Measurements from ENCODE around the gene RHBDD1.

Gene RHBDD1

DNA sequence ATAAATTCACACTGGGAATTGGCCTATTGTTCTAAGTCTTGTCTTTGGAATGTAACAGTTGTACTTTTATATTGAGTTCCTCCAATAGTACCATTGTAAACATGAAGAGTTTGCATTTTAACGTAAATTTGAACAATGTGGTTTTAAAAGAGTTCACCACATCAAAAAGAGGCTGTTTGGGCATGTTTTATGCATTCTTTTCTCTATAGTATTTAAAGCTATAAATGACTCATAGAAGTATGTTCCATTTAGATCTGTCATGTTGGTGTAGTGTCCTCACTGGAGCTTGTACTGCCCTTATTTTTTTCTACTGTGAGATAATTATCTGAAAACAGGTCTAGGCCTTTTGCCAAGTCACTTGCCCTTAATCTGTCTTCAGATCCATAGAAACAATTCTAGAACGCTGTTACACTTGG is 141.9 kb downstream of the RHBDD1 start:
- Histone ChIP-seq H3K4me3 (ENCODE audit: low read length) (no peak overlapping the region), H3K4me2 (ENCODE audit: low read length) (no peak overlapping the region), H3K9me2 (replicated peaks; ENCODE audit: control insufficient read depth, low read length) (no peaks in the 10 kb centered on the region), H3K79me2 (ENCODE audit: control insufficient read depth, low read length) (no peaks in the 10 kb centered on the region), H3K9me3 (ENCODE audit: control insufficient read depth, insufficient read depth, low read length) (no peaks in the 10 kb centered on the region), H3K4me1 (ENCODE audit: control insufficient read depth, low read length) (peaks cover 4% of the 10 kb centered on the region; the same call in 1 of the 2 replicates), H3K36me3 (ENCODE audit: control insufficient read depth, low read length) (no peaks in the 10 kb centered on the region), H3F3A (ENCODE audit: control insufficient read depth, insufficient read depth) (no peaks in the 10 kb centered on the region), H4K20me1 (ENCODE audit: control insufficient read depth, insufficient read depth, low read depth, low read length) (no peaks in the 10 kb centered on the region), H3K27me3 (ENCODE audit: control insufficient read depth, low read length) (no peaks in the 10 kb centered on the region), H3K27ac (ENCODE audit: low read depth, low read length) (no peak overlapping the region)
- TF ChIP-seq EZH2phosphoT487 (IDR thresholded peaks at IDR 0.05; ENCODE audit: borderline replicate concordance, low read length) = no peak
- TF ChIP-seq, protein P1, sequence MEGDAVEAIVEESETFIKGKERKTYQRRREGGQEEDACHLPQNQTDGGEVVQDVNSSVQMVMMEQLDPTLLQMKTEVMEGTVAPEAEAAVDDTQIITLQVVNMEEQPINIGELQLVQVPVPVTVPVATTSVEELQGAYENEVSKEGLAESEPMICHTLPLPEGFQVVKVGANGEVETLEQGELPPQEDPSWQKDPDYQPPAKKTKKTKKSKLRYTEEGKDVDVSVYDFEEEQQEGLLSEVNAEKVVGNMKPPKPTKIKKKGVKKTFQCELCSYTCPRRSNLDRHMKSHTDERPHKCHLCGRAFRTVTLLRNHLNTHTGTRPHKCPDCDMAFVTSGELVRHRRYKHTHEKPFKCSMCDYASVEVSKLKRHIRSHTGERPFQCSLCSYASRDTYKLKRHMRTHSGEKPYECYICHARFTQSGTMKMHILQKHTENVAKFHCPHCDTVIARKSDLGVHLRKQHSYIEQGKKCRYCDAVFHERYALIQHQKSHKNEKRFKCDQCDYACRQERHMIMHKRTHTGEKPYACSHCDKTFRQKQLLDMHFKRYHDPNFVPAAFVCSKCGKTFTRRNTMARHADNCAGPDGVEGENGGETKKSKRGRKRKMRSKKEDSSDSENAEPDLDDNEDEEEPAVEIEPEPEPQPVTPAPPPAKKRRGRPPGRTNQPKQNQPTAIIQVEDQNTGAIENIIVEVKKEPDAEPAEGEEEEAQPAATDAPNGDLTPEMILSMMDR (IDR thresholded peaks at IDR 0.05; ENCODE audit: low read depth, low read length, poor library complexity, severe bottlenecking) = no peak

DNA sequence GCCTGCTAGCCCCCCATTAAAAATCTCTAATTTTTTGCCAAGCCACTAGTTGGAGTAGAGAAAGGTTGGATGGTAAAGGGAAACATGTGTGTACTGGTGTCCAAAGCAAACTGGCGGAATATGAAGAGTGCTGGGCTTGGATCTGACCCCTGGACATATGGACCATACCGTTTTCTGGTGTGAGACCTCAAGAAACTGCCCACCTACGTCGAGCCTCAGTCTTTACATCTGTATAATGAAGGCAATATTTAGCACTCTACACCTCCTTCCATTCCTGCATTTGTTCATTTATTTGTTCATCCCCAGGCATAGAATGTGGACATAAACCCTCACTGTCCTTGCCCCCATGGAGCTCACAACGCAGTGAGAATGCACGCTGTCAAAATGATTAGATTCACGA is 142.4 kb downstream of the RHBDD1 start:
- H3K4me1 ChIP-seq (ENCODE audit: control insufficient read depth, low read length) = peaks cover 5% of the 10 kb centered on the region; the same call in 1 of the 2 replicates
- no peak overlapping the region for H3K4me2 ChIP-seq (ENCODE audit: low read length)
- TF ChIP-seq EZH2phosphoT487 (IDR thresholded peaks at IDR 0.05; ENCODE audit: borderline replicate concordance, low read length) = no peak
- TF ChIP-seq, protein P1 (IDR thresholded peaks at IDR 0.05; ENCODE audit: low read depth, low read length, poor library complexity, severe bottlenecking) = no peak

DNA sequence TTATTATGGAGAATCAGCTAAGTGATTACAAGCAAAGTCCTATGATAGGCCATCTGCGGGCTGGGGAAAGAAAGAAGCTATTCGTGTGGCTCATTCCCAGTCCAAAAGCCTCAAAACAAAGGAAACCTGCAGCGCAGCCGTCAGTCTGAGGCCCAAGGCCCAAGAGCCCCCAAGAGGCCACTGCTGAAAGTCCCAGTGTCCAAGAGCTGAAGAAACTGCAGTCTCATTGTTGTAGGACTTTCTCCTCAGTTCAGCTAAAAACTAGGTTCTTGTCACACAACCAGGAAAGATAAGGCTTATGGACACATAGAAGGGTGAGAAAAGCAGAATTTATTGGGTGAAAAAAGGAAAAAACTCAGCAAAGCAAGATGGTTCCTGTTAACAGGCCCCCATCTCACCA is 143.2 kb downstream of the RHBDD1 start:
- no peaks in the 10 kb centered on the region for H3K9me2 ChIP-seq (replicated peaks; ENCODE audit: control insufficient read depth, low read length)
- no peaks in the 10 kb centered on the region for H4K20me1 ChIP-seq (ENCODE audit: control insufficient read depth, insufficient read depth, low read depth, low read length)
- H3K4me3 ChIP-seq (ENCODE audit: low read length) = no peak overlapping the region
- no peaks in the 10 kb centered on the region for H3K79me2 ChIP-seq (ENCODE audit: control insufficient read depth, low read length)
- H3K36me3 ChIP-seq (ENCODE audit: control insufficient read depth, low read length) = no peaks in the 10 kb centered on the region
- no peaks in the 10 kb centered on the region for H3K27me3 ChIP-seq (ENCODE audit: control insufficient read depth, low read length)
- H3K27ac ChIP-seq (ENCODE audit: low read depth, low read length) = no peak overlapping the region
- peaks cover 12% of the 10 kb centered on the region for H3K4me1 ChIP-seq (ENCODE audit: control insufficient read depth, low read length)
- H3K9me3 ChIP-seq (ENCODE audit: control insufficient read depth, insufficient read depth, low read length) = no peaks in the 10 kb centered on the region
- H3K4me2 ChIP-seq (ENCODE audit: low read length) = no peak overlapping the region
- no peaks in the 10 kb centered on the region for H3F3A ChIP-seq (ENCODE audit: control insufficient read depth, insufficient read depth)
- TF ChIP-seq EZH2phosphoT487 (IDR thresholded peaks at IDR 0.05; ENCODE audit: borderline replicate concordance, low read length) = no peak
- TF ChIP-seq, protein P1 (IDR thresholded peaks at IDR 0.05; ENCODE audit: low read depth, low read length, poor library complexity, severe bottlenecking) = no peak

More for the DNA sequence above, 142.4 kb downstream of the RHBDD1 start:
- Histone ChIP-seq H3K4me3 (ENCODE audit: low read length) (no peak overlapping the region), H3F3A (ENCODE audit: control insufficient read depth, insufficient read depth) (no peaks in the 10 kb centered on the region), H3K36me3 (ENCODE audit: control insufficient read depth, low read length) (no peaks in the 10 kb centered on the region), H3K9me2 (replicated peaks; ENCODE audit: control insufficient read depth, low read length) (no peaks in the 10 kb centered on the region), H3K27me3 (ENCODE audit: control insufficient read depth, low read length) (no peaks in the 10 kb centered on the region), H3K27ac (ENCODE audit: low read depth, low read length) (no peak overlapping the region), H3K79me2 (ENCODE audit: control insufficient read depth, low read length) (no peaks in the 10 kb centered on the region), H3K9me3 (ENCODE audit: control insufficient read depth, insufficient read depth, low read length) (no peaks in the 10 kb centered on the region), H4K20me1 (ENCODE audit: control insufficient read depth, insufficient read depth, low read depth, low read length) (no peaks in the 10 kb centered on the region)
